Measurements from ENCODE around the gene CPA4. TPM values are rescaled to one million over a fixed set of nuclear protein-coding genes. Genes with fewer than 3 reads are reported as not detected.

Gene CPA4
- total RNA-seq, 1 donor, result not detected

DNA sequence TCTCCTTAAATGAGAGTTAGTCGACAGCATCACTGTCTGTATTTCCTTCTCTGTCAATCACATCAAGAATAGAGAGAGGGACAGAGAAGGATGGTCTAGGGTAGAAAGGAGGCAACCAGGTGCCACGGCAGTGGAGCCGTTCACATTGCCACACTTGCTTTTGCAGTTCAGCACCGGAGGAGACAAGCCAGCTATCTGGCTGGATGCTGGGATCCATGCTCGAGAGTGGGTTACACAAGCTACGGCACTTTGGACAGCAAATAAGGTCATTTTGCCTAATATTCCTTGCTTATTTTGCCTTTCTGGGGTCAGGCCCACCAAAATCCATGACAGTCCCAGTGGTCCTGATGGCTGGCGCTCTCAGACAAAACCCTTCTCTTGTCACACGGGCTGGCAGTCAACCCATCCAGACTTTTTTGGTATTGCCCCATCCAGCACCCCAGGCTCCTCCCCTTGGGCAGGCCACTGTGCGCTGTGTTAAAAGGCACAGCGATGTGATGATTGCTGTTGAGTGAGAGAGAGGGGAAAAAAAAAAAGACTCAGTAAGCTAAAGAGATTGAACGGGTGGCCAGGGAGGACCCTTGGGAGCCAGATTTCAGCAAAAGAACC is 17.9 kb upstream of the CPA4 start:
- DNase-seq (ENCODE audit: low read depth in 2 of 3, low spot score in 2 of 3), result no peak

DNA sequence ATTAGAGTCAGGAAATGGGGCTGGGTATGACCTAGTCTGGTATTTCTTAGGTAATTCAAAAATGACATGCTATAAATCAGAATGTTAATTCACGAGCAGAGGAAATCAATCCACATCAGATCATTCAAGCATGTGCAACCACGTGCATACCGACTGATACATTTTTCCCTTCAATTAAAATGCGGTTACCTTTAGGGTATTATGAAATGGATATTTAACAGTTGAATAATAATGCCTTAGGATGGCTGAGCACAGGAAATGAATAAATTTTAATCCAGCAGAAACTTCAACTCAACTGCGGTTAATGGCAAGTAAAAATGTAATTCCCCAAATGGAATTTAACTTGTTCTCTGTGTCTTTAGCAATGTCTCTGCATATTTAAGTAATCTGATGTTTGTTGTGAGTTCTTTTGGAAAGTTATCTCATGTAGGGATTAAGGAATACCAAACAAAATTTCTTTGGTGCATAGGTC is 17.1 kb upstream of the CPA4 start:
- DNase-seq (ENCODE audit: low read depth in 2 of 3, low spot score in 2 of 3), result no peak

DNA sequence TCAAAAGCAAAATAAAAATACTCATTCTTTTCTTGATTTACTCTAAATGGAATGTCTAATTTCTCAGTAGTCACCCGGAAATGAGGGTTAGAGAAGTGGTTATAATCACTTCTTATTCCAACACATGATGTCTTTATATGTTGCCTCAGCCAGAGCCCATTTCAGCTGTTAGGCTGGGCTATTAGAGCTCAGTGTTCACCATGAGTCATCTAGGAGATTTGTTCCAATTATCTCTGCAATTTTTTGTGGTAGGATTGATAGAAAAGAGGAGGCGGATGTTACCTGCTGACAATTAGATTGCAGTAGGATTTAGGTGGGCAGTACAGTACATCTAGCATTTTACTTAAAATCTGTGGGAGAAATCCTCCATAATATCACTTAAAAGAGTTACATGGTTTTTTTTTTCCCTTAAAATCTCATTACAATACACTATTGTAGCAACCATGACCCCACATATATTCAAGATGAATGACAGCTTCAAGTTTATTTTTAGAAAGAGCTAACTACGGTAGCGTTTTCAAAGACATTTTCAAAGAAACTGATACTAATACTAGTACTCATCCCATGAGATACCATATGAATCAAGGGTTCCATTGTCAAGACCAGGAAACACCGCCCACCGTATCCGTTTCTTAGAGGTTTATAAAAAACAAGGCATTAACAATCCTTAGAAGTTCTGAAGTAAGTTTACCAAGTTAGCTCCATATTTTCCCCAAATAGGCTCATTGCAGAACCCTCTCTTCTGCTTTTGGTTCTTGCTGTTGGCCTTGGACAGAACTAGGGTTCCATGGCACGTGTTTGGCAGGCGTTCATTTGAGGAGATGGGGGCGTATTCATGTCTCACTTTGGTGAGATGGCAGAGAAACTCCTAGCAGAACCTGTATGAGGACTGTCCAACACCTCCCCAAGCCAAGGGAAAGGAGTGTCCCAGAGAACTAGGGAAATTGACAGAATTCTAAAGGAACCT is 15.9 kb upstream of the CPA4 start:
- DNase-seq (ENCODE audit: low read depth in 2 of 3, low spot score in 2 of 3), result no peak

DNA sequence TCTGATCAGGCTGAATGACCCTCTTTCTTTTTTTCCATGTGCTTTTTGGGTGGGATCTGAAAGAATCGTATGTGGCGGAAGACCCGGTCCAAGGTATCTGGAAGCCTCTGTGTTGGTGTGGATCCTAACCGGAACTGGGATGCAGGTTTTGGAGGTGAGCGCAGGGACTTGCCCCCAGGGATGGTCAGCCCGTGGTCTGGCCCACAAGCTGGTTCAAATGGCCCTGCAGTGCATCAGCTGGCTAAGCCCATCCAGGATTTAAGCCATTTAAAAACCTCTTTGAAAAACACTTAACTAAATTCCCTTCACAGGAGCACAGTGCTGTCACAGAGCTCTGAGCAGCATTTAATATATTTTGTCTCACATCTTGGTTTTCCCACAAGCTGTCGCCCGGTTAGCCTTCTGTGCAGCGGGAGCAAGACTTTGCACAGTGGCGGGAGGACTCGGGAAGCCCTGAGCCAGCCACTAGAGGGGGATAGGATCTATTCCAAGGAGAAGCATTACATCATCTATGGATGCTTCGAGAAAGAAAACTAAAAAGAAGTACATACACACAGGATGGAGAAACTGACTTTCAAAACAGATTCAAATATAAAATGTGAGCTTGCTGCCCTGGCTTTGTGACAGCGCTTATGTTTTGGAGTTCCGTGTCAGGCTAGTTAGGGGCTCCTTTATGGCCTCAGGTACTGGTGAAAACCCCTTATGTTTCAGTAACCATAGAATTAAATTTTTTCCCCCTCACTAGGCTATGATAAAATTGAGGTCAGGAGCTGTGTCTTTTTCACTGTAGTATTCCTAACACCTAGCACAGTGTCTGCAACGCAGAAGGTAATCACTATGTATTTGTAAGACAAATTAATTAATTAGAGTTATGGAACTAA is 15.0 kb upstream of the CPA4 start:
- no peak for DNase-seq (ENCODE audit: low read depth in 2 of 3, low spot score in 2 of 3)

DNA sequence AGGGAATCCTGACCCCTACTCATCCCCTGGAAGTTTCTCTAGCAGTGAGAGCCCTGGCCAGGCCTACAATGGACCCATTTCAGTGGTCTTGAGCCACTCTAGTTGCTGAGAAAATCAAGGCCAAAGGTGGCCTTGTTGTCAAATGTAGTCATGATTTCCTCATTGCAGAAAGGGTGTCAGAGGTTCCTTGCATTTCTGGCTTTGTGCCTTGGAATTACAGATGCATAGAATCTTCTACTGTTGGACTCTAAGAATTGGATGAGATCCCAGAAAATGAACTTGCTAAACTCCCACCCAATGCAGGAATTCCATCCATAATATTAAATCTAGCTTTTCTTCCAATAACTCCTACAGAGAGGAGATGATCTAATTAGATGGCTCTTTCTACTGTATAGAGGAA is 14.1 kb upstream of the CPA4 start:
- no peak for DNase-seq (ENCODE audit: low read depth in 2 of 3, low spot score in 2 of 3)

DNA sequence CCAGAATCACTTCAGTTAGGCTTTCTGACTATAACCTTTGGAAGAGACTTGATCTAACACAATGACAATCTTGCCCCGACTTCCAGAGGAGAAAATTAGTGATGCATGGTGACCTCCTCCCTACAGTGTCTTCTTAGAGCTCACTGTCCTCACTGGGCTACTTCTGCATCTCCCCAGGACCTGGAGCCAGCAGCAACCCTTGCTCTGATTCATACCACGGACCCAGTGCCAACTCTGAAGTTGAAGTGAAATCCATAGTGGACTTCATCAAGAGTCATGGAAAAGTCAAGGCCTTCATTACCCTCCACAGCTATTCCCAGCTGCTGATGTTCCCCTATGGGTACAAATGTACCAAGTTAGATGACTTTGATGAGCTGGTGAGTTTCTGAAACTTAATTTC is 13.7 kb upstream of the CPA4 start:
- no peak for DNase-seq (ENCODE audit: low read depth in 2 of 3, low spot score in 2 of 3)

DNA sequence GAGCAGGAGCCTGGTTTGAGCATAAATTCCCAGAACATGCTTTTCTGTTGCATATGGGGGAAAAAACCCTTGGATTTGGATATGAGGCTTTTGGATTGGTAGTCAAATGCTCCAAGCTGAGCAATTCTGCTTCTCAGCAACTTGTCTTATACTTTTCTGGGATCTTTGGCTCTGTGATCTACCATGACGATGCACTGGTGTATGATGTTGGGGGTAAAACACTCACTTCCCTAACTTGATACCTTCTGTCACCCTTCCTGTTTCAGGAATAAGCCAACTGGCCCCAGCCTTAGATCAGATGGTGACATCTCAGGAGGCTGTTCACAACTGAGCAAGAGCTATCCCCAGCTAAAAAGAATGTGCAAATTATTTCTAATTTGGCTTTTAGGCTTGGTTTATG is 13.1 kb upstream of the CPA4 start:
- DNase-seq (ENCODE audit: low read depth in 2 of 3, low spot score in 2 of 3), result no peak

DNA sequence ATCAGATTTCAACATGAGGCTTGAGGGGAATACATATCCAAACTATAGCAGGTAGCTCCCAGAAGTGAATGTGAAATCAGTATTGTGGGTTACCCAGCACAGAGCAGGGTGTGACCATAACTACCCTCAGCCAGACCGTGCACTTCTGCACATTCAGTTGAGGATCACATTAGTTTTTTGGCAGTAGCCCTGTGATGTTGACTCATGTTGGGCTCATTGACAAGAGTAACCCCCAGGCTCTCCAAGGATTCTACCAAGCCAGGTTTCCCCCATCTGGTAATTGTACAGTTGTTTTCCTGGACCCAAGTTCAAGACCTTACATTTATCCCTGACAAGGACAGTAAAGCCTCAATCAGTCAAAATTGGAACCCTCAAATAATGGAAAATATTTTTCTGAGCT is 11.7 kb upstream of the CPA4 start:
- DNase-seq (ENCODE audit: low read depth in 2 of 3, low spot score in 2 of 3), result no peak

DNA sequence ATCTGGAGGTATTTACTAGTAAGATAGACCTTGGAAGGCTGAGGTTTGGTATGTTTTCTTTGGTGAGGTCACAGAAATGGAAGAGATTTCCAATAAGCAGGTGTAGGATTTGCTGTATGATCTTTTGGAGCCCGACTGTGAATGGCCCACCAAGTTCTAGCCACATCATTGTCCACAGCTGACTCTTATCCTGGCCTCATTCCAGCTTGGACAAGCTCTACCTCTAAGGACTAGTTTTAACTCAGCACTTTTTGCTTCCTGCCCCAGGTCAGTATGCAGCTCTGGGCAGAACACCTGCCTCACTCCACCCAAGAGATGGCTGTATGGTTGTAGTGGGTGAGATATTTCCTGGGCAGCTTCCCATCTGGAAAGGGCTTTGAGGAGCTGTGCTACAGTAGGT is 6.1 kb upstream of the CPA4 start:
- no peak for DNase-seq (ENCODE audit: low read depth in 2 of 3, low spot score in 2 of 3)

DNA sequence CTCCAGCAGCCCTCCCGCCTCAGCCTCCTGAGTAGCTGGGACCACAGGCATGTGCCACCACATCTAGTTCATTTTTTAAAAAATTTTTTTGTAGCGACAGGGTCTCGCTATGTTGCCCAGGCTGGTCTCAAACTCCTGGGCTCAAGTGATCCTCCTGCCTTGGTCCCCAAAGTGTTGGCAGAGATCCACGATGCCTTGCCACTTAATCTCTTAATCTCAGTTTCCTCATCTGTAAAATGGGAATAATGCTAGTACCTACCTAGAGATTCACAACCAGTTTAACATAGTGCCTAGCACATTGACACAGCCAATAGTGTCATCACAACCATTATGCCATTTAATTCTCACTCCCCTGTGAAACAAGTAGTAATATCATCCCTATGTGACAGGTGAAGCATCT is 4.8 kb upstream of the CPA4 start:
- DNase-seq (ENCODE audit: low read depth in 2 of 3, low spot score in 2 of 3), result no peak

DNA sequence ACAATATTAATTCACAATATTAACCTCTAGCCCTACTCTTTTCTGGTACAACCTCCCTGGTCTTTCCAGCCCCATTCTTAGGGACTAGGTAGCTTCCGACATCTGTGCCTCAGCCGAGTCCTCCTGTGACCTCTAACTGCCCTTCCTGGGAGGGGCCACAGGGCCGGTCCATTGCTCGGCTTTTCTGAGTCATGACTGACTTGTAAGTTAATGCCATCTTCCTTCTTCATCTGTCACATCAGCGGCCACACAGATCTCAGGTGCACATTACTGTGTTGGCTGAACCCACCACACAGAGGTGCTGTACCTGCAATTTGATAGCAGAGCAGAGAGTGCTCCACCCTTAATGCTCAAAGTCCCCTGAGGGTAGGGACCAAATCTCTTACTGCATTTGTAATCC is 4.1 kb upstream of the CPA4 start:
- DNase-seq (ENCODE audit: low read depth in 2 of 3, low spot score in 2 of 3), result no peak

DNA sequence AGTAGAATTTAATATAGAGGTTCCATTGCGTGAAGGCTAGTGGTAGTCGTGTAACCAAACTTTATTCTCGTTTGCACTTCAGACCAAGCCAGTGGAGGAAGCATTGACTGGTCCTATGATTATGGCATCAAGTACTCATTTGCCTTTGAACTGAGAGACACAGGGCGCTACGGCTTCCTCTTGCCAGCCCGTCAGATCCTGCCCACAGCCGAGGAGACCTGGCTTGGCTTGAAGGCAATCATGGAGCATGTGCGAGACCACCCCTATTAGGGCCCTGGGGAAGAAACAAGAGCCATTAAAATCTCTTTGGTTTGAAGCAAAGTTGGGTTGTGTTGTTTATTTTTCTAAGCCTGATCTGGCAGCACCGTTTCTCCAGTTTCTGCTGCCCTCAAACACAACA is 3.5 kb upstream of the CPA4 start:
- DNase-seq (ENCODE audit: low read depth in 2 of 3, low spot score in 2 of 3), result no peak

DNA sequence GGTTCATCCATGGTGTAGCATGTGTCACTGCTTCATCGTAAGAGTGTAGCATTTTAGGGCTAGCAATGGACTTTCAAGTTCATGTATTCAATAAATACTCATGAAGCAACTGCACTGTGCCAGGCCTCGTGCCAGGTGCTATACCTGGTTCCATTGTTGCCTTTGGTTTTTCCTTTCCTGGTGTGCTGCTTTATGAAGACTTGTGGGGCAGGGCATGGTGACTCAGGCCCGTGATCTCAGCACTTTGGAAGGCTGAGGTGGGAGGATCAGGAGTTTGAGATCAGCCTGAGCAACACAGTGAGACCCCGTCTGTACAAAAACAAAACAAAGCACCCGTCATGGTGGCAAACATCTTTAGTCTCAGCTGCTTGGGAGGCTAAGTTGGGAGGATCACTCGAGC is 2.2 kb upstream of the CPA4 start:
- no peak for DNase-seq (ENCODE audit: low read depth in 2 of 3, low spot score in 2 of 3)

DNA sequence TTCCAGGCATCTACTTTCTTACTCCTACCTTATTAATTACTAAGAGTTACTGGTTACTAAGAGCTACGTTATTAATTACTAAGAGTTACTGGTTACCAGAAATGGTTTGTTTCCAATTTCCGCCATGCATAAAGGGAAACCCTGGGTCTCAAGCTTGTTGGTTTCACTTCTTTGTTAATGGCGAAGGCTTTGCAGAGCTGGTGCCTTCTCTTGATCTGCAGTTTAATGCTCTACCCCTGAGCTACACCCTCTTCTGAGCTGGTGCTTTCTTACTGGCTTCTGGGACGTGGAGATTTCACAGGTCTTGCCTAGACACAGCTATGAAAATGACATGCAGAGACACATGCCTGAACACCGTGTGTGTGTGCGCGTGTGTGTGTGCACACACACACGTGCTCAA is 560 bp downstream of the CPA4 start:
- no peak for DNase-seq (ENCODE audit: low read depth in 2 of 3, low spot score in 2 of 3)

DNA sequence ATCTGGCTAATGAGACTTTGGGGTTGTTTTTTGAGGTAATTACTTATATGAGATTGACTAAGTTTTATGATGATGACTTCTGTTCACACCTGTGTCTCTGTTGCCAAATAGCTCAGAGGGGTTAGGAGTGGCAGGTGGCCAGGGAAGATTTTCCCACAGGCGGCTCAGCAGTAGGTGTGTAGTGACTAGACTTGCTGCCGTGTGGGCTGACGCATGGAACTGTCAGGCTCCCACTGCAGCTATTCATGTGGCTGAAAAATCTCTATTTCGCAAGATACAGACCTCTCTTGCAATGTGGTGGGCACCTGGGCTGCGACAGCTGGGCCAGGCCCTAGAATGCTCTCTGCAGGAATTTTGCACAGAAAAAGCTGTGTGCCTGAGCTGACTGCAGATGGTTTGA is 1.4 kb downstream of the CPA4 start:
- DNase-seq (ENCODE audit: low read depth in 2 of 3, low spot score in 2 of 3), result no peak

DNA sequence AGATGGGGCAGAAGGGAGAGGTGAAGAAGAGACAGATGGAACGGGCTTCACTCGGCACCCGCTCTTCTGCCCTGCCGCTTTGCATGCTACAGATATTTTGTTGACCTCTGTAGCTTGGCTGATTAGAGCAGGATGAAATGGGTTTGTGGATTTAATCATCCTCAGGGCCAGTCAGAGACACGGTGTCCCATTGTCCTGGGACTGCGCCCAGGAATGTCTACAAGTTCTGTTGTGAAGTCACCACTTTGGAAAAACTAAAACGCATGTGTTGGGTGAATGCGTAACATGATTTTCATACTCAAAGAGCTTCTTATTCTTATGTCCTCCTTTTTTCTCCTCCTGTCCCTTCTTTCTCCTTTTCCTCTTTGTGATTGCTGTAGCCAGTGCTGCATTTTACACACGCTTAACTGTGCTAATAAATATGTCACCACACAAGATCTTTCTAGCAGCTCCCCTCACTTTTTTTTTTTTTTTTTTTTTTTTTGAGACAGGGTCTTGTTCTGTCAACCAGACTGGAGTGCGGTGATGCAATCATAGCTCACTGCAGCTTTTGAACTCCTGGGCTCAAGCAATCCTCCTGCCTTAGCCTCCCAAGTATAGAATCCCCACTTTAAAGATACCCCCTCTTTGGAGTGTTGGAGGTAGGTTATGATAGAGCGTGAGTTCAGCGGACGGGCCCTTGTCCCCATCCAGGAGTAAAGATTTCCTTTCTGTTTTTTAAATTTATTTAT is 3.4 kb downstream of the CPA4 start:
- no peak for DNase-seq (ENCODE audit: low read depth in 2 of 3, low spot score in 2 of 3)

DNA sequence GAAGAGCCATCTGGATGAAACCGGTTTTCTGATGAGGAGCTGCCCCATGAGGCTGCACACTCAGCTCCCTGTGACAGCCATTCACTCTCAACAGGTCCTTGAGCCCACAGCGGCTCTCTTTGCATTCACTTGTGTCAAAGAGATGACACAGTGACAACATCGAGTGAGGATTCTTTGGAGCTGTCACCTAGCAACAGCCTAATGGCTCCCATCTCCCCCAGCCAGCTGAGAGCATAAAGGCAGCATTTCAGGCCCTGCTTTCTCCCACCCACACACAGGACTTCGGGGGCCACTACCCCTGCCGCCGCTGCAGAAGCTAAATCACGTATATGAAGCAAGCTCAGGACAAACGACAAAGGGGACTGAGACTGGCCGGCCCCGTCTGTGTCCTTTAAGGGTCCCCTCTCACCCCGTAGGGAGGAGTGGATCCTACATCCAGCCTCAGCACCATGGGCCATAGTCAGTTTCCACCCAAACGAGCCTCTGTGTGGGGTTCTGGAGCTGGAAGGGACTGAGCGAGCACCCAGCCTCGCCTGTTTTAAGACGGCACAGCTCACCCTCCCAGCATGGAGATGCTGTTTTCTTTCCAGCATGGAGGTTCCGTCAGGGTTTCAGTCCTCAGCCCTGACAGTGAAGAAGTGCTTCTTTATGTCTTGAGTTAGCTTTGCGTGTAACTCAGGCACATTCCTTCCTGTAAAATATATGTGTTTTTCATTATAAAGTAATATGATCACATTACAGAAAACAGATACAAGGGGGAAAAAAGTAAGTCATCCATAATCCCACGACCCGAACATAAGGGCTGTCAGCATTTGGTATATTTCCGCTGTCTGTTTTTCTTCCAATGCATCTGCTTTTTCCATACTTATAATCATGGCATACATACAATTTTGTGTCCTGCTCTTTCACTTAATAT is 4.9 kb downstream of the CPA4 start:
- no peak for DNase-seq (ENCODE audit: low read depth in 2 of 3, low spot score in 2 of 3)

DNA sequence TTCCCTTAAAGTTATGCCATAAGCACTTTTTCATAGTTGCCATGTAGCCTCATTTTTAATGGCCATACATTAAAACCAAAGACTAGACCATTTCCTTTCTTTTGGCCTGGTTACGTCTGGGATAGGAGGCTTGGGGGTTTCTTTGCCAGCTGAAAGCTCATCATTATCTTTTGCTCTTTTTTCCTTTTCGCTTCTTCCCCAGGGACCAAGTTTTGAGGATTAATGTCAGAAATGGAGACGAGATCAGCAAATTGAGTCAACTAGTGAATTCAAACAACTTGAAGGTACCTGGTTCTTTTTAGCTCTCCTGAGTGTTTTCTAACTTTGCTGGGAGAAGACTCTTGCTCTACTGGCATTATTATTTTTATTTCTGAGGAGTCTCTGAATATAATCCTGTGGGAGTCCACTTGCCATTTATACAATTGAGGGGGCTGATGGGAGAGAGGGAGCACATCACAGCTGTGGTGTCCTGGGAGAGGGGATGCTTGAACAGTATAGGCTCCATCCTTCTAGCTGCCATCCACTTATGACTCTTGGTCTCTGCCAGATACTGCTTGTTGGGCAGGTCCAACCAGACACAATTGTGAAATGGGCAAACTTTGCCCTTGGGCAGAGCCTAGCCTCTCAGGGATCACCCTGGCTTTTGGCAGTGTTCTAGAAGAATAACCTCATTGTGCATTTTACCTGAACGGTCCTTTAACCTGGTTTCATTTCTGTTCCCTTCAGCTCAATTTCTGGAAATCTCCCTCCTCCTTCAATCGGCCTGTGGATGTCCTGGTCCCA is 5.8 kb downstream of the CPA4 start:
- DNase-seq (ENCODE audit: low read depth in 2 of 3, low spot score in 2 of 3), result no peak

DNA sequence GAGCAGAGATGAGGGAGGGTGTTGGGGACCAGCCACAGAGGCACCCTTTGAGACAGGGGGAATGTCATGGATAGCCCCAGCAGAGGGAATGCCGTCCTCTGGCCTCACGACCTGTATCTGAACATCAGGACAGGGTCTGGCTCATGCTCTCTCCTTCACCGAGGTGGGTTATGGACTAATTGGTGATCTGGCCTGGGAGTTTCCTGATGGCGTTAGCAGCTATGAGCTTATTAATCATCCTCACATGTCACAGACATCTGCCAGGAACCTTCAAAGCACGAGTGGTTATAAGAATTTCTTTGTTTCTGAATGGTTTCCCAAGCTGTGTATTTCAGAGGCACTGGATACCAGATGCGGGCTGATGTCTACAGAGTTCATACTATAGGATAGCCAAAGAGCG is 6.9 kb downstream of the CPA4 start:
- no peak for DNase-seq (ENCODE audit: low read depth in 2 of 3, low spot score in 2 of 3)
